PC-3 (cell line): ENCODE measurements around the gene GNAT3. TPM values are rescaled to one million over a fixed set of nuclear protein-coding genes. Genes with fewer than 3 reads are reported as not detected.
A peak's percentile ranks its signal among the peaks of the same experiment; 100 is the strongest.

Source experiments
- ATAC-seq: fragments of 200-7000 bp; cut with Tn5 transposase; 2 replicates; pipeline ENCODE4 v1.9.1; 2020; ENCODE audit warnings: mild to moderate bottlenecking, moderate library complexity
- BruUV-seq: library from RNA; stranded (reverse); fragments of 400-500 nt; replicated peaks from 2 replicates; lab custom pipeline; 2021; lab: Mats Ljungman, UMichigan
- CTCF ChIA-PET: fragments of 300-600 bp; sonication (Branson Sonifier 250); formaldehyde crosslinking; loops from one replicate; lab custom pipeline; 2022; ENCODE audit warnings: antibody characterized with exemption; lab: Charles Lee
- POLR2A ChIA-PET: fragments of 300-600 bp; sonication (Branson Sonifier 250); formaldehyde crosslinking; loops from one replicate; lab custom pipeline; 2022; ENCODE audit warnings: antibody characterized with exemption; ENCODE audit not compliant: unreplicated experiment; lab: Charles Lee
- DNase-seq: peaks from one replicate; pipeline ENCODE4 v3.0.0-alpha.2; 2015
- H2AFZ ChIP-seq: fragments of 300-600 bp; sonication (generic); 2 replicates; pipeline ENCODE4 v1.6.0; 2016; ENCODE audit warnings: antibody characterized with exemption, low read length
- H3F3A ChIP-seq: fragments of 300-600 bp; sonication (generic); one replicate; pipeline ENCODE4 v1.6.0; 2017; ENCODE audit warnings: antibody characterized with exemption, low read length, control low read depth, mild to moderate bottlenecking; ENCODE audit not compliant: unreplicated experiment
- H3K27ac ChIP-seq: fragments of 300-600 bp; sonication (generic); 2 replicates; pipeline ENCODE4 v1.5.1; 2016; ENCODE audit warnings: mild to moderate bottlenecking, low read length
- H3K27me3 ChIP-seq: fragments of 300-600 bp; sonication (generic); 2 replicates; pipeline ENCODE4 v1.6.1; 2016; ENCODE audit warnings: low read length, mixed read lengths
- H3K36me3 ChIP-seq: fragments of 300-600 bp; sonication (generic); 2 replicates; pipeline ENCODE4 v1.6.1; 2016; ENCODE audit warnings: low read depth, mixed run types, low read length, mixed read lengths
- H3K4me1 ChIP-seq: fragments of 300-600 bp; sonication (generic); 2 replicates; pipeline ENCODE4 v1.5.1; 2016; ENCODE audit warnings: low read length; ENCODE audit not compliant: insufficient read depth
- H3K4me2 ChIP-seq: fragments of 300-600 bp; sonication (generic); 2 replicates; pipeline ENCODE4 v1.6.0; 2016; ENCODE audit warnings: low read length
- H3K4me3 ChIP-seq: fragments of 300-600 bp; sonication (generic); 2 replicates; pipeline ENCODE4 v1.5.1; 2016; ENCODE audit warnings: mild to moderate bottlenecking, low read length, mixed read lengths
- H3K79me2 ChIP-seq: fragments of 300-600 bp; sonication (generic); 2 replicates; pipeline ENCODE4 v1.6.1; 2017; ENCODE audit warnings: low read length, mixed read lengths
- H3K9ac ChIP-seq: fragments of 300-600 bp; sonication (generic); 2 replicates; pipeline ENCODE4 v1.6.0; 2016; ENCODE audit warnings: mild to moderate bottlenecking, low read length
- H3K9me2 ChIP-seq: fragments of 300-600 bp; sonication (generic); replicated peaks from 2 replicates; pipeline ENCODE4 v1.6.1; 2016; ENCODE audit warnings: mixed run types, low read length, mixed read lengths
- H3K9me3 ChIP-seq: fragments of 300-600 bp; sonication (generic); 2 replicates; pipeline ENCODE4 v1.6.1; 2016; ENCODE audit warnings: low read length, mixed read lengths
- H4K20me1 ChIP-seq: fragments of 300-600 bp; sonication (generic); 2 replicates; pipeline ENCODE4 v1.6.1; 2016; ENCODE audit warnings: low read length, mixed read lengths
- CTCF ChIP-seq: fragments of 300-600 bp; sonication (generic); conservative IDR thresholded peaks from 2 replicates; pipeline ENCODE4 v1.5.1; 2017; ENCODE audit warnings: antibody characterized with exemption, low read depth, mild to moderate bottlenecking, low read length
- EZH2 ChIP-seq: fragments of 300-600 bp; sonication (generic); IDR thresholded peaks from one replicate; pipeline ENCODE4 v1.6.1; 2017; ENCODE audit warnings: antibody characterized with exemption, mild to moderate bottlenecking, low read length; ENCODE audit not compliant: unreplicated experiment
- EZH2phosphoT487 ChIP-seq: fragments of 300-600 bp; sonication (generic); IDR thresholded peaks from 2 replicates; pipeline ENCODE4 v1.6.1; 2018; ENCODE audit warnings: mild to moderate bottlenecking, antibody characterized with exemption, low read length, borderline replicate concordance
- intact Hi-C: fragments of 100-400 bp; cut with micrococcal nuclease; formaldehyde crosslinking; loops from 2 replicates; pipeline ENCODE4 v1.9.0; 2023
- total RNA-seq: library from RNA; depleted of rRNA; stranded (reverse); fragments of >200 nt; gene quantifications from 2 replicates; pipeline ENCODE4 v1.2.3, GENCODE V29; 2014

GNAT3 gene
- total RNA-seq, 1 experiment from 2014 or later = not detected

GRCh38 chr7:80478683-80479082 lies 33.2 kb downstream of the GNAT3 start:
- no TSS peak for BruUV-seq
- no peak overlapping the region for H3K4me3 ChIP-seq
- POLR2A ChIA-PET = no interaction called here
- H3K79me2 ChIP-seq = no peaks in the 10 kb centered on the region
- H3K9me3 ChIP-seq = no peaks in the 10 kb centered on the region
- CTCF ChIA-PET = no interaction called here
- no peak for ATAC-seq
- intact Hi-C loops = loop anchor here (2.0 kb wide), 1 partner anchor 28 kb away; no protein-coding TSS in a partner anchor
- DNase-seq = peak; percentile 74
- H2AFZ ChIP-seq = no peak overlapping the region
- no peak for TF ChIP-seq EZH2phosphoT487
- TF ChIP-seq EZH2 = no peak
- TF ChIP-seq CTCF = no peak
- H3K4me2 ChIP-seq = no peak overlapping the region
- H3K4me1 ChIP-seq = peaks cover 44% of the 10 kb centered on the region
- H3K27ac ChIP-seq = 0 out of 2 replicates have a peak overlapping the region, but pooled peaks have one; percentile 9
- H3K9ac ChIP-seq = no peak overlapping the region
- no peaks in the 10 kb centered on the region for H4K20me1 ChIP-seq
- H3K36me3 ChIP-seq = no peaks in the 10 kb centered on the region
- H3F3A ChIP-seq = no peaks in the 10 kb centered on the region
- no peaks in the 10 kb centered on the region for H3K27me3 ChIP-seq
- no peaks in the 10 kb centered on the region for H3K9me2 ChIP-seq

DNA sequence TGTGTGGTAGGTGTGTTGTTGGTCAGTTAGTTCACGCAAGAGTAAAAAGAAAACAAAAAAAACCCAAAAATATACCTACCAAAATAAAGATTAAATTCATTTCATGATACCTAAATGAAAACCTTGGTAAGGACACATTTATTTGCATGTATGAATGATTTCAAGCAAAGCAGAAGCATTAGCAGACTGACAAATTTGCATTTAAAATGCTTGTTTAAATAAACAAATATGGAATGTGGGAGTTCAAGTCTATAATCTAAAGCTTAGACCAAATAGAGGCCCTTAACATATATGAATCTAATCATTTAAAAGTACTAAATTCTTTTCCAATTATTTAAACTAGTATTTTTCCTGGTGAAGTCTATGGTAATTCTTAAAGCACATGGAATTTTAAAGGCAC lies 35.8 kb downstream of the GNAT3 start:
- Histone ChIP-seq H3K36me3 (no peaks in the 10 kb centered on the region), H3K4me3 (no peak overlapping the region), H3K79me2 (no peaks in the 10 kb centered on the region), H2AFZ (no peak overlapping the region), H3K9me2 (no peaks in the 10 kb centered on the region), H3K9me3 (no peaks in the 10 kb centered on the region), H3K4me1 (peaks cover 38% of the 10 kb centered on the region), H4K20me1 (no peaks in the 10 kb centered on the region), H3K9ac (no peak overlapping the region), H3K4me2 (no peak overlapping the region), H3F3A (no peaks in the 10 kb centered on the region), H3K27me3 (no peaks in the 10 kb centered on the region), H3K27ac (no peak overlapping the region)
- no TSS peak for BruUV-seq
- ATAC-seq = no peak
- ChIA-PET CTCF (interaction anchor here (0.6 kb wide), 1 partner anchor 47 kb away, joined by 6 read pairs; no protein-coding TSS in a partner anchor), POLR2A (no interaction called here)
- TF ChIP-seq EZH2phosphoT487 = no peak
- no peak for TF ChIP-seq EZH2
- TF ChIP-seq CTCF = no peak
- intact Hi-C loops = no loop called here
- no peak for DNase-seq

DNA sequence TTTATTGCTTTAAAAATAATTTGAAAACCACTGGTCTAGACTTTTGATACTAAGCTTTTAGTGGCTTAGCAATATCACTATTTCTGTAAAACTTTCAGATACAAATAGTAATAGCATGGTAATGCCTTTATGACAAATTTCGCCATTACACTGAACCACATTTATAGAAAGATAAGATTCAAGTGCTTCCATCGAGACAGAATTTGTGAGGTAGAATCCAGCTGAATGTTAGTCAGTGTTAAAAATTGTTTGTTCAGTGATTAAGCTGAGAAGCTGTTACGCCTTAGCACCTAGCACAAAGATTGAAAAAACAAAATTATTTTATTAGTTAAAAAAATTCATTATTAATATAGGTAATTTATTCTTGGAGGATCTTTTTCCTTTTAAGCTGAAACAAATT lies 36.5 kb downstream of the GNAT3 start:
- peak; percentile 33 for DNase-seq
- no peaks in the 10 kb centered on the region for H3F3A ChIP-seq
- H3K79me2 ChIP-seq = no peaks in the 10 kb centered on the region
- TF ChIP-seq EZH2phosphoT487 (no peak), EZH2 (no peak), CTCF (no peak)
- no peaks in the 10 kb centered on the region for H4K20me1 ChIP-seq
- ChIA-PET POLR2A (interaction anchor here (0.9 kb wide), 1 partner anchor 28 kb away, joined by 4 read pairs; no protein-coding TSS in a partner anchor), CTCF (no interaction called here)
- H3K4me2 ChIP-seq = no peak overlapping the region
- no peak overlapping the region for H3K27ac ChIP-seq
- intact Hi-C loops = no loop called here
- no peak overlapping the region for H2AFZ ChIP-seq
- H3K9me2 ChIP-seq = no peaks in the 10 kb centered on the region
- BruUV-seq = no TSS peak
- no peak overlapping the region for H3K9ac ChIP-seq
- H3K36me3 ChIP-seq = no peaks in the 10 kb centered on the region
- H3K4me3 ChIP-seq = no peak overlapping the region
- no peaks in the 10 kb centered on the region for H3K27me3 ChIP-seq
- peaks cover 31% of the 10 kb centered on the region for H3K4me1 ChIP-seq
- peak; percentile 52; the same call in 1 of the 2 replicates for ATAC-seq
- no peaks in the 10 kb centered on the region for H3K9me3 ChIP-seq
